NCI-H146 treated with DMSO at 0.1 percent for 48 hours (cell line): ENCODE data around the gene IDI1.

ENCODE experiments used
- DNase-seq: peaks from one replicate; lab custom pipeline; 2025; ENCODE audit not compliant: unreplicated experiment; lab: John Stamatoyannopoulos, UW

IDI1 gene

DNA sequence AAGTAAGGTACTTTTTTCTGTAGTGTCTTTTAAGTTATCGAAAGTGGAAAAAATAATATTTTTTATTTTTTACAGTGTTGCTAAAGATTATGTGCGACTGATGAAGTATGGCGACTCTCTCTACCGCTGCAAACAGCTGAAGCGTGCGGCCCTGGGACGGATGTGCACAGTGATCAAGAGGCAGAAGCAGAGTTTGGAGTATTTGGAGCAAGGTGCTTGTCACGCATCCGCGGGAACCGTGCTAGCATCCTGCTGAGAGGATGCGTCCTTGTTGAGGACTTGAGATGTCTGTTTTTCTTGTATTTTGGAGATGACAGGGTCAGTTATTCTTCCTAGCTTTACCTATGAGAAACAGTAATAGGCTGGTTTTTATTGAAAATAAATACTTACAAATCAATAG is 52.9 kb downstream of the IDI1 start:
- DNase-seq, result no peak

DNA sequence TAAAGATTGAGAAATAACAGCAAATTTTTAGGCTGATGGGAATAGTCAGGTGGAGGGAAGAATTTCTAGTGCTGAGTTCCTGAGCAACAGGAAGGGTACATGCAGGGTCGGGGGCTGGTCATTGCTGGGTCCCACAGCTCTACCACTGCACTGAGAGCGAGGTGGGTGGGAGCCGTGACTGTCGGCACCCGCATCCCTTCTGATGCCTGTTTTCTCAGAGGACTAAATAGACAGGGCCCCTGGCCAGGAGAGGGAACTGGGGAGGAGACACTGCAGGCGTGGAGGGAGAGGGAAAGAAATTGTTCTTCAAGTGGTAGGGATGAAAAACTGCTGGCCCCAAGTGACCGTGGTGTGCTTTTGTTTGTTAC is 53.4 kb downstream of the IDI1 start:
- no peak for DNase-seq

DNA sequence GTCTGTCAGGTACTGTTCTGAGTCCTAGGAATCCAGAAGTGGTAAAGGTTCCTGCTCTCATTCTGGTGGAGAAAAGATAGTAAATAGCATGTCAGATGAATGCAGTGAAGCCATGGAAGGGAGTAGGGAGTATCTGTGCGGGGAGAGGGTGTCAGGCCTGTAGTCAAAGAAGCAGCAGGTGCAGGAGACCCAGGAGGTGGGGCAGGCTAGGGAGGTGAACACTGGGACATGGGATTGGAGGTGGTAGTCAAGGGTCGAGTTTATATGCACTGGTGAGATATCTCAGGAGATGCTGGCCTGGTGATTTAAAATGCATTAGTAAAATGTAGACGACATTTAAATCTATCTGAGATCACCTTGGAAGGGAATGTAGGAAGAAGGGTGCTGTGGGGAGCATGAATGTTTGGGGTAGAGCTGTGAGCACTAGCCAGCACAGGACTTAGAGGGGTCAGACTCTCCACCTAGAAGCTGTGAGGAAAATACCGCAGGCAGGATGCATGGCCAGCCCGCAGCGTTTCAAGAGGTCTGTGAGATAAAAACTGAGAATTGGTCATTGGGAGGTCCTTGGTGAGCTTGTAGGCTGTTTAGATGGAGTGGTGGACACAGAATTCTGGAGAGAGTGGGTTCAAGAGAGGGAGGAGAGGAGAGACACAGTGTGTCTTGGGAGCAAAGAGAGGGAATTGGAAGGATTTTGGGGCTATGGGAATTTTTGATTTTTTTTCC is 53.9 kb downstream of the IDI1 start:
- no peak for DNase-seq

DNA sequence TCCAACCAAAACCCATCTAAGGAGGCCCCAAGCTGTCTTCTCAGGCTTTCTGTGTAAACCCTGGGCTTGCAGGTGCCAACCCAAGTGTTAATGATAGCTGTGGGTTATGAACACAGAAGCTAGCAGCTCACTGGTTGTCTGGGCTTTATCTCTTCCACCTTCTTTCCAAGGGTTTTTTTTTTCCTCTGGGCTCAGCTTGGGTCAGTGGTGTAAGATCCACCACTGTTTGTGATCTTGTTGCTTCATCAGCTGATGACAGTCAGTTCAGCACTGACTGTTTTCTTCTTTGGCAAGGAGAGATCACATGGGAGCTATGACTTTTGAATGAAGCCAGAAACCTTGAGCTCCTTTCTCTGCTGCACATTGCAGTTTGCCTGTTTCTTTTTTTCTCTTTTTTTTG is 56.0 kb downstream of the IDI1 start:
- DNase-seq, result no peak

DNA sequence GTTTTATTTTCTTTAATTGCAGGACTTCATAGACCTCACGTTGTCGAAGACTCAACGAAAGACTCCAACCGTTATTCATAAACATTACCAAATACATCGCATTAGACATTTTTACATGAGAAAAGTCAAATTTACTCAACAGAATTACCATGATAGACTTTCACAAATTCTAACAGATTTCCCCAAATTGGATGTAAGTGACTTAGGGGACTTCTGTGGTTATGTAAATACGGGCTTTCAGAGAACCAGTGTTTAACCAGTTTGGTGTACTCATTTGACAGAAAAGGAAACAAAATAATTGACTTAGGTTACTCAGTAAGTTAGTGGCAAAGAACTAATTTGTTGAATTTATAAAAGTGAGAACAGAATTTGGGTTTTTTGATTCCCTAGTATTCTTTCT is 56.5 kb downstream of the IDI1 start:
- DNase-seq, result no peak

DNA sequence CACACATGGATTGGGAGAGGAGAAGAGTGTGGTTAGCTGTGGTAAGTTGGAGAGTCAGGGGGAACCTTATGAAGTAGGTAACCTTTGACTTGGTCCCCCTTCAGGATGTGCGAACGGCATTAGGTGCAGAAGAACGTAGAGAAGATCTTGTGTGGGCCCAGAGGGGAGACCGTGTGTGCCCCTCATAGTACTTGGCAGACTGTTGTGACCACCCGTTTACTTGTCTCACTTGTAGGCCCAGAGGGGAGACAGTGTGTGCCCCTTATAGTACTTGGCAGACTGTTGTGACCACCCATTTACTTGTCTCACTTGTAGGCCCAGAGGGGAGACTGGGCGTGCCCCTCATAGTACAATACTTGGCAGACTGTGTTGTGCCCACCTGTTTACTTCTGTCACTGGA is 58.1 kb downstream of the IDI1 start:
- DNase-seq, result no peak
